Pons (tissue), 1 donor: ENCODE data around the gene RNF212.
"Not testable (repeated sequence)": the region's sequence is repeated elsewhere in the genome, so short reads cannot be mapped to it uniquely, and the experiment has no call there.

Experiments used
- DNase-seq: peaks from one replicate; pipeline ENCODE4 v3.0.0-alpha.2; 2016; ENCODE audit warnings: low spot score

The RNF212 gene

DNA sequence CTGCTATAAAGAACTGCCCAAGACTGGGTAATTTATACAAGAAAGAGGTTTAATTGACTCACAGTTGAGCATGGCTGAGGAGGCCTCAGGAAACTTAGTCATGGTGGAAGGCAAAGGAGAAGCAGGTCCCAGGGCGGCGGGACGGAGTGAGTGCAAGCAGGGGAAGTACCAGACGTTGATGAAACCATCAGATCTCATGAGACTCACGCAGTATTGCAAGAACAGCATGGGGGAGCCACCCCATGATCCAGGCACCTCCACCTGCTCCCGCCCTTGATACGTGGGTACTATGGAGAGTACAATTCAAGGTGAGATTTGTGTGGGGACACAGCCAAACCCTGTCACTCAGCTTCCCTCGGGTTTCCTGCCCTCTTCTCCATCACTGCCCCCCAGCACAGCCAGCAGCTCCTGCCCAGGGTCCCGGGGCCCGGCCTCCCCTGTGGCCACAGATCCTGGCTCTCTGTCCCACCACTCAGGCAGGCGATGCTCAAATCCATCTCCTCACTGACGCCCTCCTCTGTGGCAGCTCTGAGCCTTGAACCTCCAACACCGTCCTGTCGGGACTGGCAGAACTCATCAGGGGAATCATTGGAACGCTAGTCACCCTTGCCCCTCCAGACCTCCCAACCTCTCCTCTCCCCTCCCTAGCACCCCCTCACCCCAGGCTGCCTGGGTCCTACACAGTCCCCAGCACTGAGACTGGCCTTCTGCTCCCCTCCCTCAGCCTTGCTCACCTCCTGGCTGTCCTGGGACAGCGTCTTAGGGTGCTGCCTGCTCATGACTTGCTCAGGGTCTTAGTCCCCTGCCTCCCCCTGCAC, 64.4 kb downstream of the RNF212 start:
- no peak for DNase-seq

- DNase-seq, result no peak
Measured at GRCh38 chr4:1047976-1048772, 65.2 kb downstream of the RNF212 start.

GRCh38 chr4:1047106-1047975, 66.0 kb downstream of the RNF212 start:
- no peak for DNase-seq

- DNase-seq, result not testable (repeated sequence)
Measured at GRCh38 chr4:1046581-1047011, 66.8 kb downstream of the RNF212 start.

GRCh38 chr4:1045595-1046201, 67.7 kb downstream of the RNF212 start:
- no peak for DNase-seq

- DNase-seq, result peak; percentile 54
Measured at GRCh38 chr4:1045193-1045594, 68.2 kb downstream of the RNF212 start.

DNA sequence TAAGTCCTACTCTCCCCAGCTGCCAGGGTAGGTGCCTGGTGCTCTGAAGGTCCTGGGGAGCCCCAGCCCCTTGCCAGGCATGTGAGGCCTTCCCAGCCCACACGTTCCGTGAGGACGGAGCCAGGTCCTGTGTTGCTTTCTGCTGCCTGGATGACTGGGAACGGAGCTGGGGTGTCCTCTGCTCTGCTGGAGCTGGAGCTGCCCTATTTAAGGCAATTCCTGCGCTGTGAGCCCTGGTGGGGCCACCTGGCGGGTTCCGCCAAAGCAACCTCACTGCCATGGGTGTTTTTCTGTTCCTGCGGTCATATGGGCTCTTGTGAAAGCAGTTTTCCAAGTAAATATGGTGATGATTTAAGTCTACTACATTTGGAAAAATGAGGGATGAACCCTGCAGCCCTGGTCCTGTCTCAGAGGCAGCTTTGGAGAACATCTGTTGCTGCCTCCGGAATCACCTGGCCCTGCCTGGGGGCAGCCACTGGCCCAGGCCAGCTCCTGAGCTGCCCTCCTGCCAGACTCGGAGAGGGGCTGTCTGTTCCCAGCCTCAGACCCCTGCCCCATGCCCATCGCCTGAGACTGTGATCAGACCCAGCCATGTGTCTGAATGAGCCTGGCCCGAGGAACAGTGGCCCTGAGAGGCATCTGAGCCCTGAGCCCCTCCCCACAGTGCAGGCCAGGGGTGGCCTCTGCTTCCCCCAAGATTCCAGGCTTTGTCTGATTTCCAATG, 68.7 kb downstream of the RNF212 start:
- DNase-seq, result no peak

DNA sequence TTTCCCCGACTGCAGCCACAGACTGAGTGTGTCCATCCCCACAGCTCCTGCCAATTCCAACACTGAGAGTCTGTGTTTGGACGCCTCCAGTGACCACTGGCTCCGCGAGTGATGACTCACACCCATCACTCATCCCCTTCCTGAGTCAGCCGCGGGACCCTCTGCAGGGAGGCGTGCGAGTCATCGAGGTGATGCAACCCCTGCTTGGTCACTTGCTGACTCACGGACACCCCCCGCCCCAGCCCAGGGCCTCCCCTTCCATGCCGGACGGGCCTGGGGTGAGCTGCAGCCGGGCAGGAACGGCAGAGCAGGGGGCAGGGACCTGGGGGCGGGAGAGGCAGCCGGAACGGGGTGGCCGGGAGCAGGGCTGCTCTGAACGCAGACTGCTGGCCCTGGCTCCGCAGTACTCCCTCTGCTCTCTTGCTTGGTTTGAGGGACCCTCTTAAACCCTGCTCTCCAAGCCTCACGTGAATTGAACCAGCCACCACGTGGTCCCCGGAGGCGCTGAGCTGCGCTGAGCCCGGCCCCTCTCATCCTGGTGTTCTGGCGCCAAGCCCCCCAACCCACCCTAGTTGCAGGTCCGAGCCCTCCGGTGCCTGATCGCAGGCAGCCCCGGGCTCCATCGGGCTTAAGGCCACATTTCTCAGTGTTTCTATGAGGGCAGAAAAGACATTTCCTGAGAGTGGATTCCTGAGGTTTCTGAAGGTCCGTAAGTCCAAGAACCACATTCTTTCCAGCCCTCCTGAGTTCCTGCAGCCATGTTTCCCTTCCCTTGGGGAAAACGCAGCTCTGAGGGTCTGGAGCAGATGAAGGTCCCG, 69.5 kb downstream of the RNF212 start:
- peak; percentile 91 for DNase-seq

GRCh38 chr4:1043162-1043561, 70.2 kb downstream of the RNF212 start:
- DNase-seq, result no peak

DNA sequence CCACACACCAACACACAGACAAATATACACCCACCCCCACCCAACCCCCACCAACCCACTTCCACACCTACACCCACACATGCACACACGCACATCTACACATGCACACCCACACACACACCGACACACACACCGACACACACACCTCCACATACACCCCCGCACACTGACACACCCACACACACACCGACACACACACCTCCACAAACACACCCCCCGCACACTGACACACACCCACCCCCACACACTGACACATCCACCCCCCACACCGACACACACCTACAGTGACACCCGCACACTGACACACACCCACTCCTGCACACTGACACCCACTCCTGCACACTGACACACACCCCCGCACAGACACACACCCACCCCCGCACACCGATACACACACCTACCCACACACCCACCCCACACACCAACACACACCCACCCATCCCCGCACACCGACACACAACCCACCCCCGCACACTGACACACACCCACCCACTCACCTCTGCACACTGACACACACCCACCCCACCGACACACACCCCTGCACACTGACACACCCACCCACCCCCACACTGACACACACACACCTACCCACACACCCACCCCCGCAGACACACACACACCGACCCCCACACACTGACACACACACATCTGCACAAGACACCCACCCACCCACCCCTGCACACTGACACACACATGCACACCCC, 70.9 kb downstream of the RNF212 start:
- DNase-seq, result no peak

DNA sequence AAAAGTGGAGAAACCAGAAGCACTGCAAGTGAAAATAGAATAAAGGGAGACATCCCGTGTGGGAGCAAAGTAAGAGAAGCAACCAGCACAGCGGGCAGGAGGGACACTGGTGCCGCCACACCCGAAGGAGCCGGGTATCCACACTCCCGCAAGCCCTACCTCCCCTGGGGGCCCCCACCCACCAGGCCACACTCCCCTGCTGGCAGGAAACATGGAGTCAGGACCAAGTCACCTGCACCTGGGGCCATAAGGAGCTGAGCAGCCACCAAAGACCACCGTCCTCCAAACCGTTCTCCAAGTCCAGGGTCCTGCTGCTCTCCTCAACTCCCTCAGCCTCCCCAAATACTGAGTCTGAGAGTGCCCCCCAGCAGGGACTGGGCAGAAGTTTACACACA, 71.4 kb downstream of the RNF212 start:
- no peak for DNase-seq

- no peak for DNase-seq
Measured at GRCh38 chr4:1041147-1041935, 72.0 kb downstream of the RNF212 start.

DNA sequence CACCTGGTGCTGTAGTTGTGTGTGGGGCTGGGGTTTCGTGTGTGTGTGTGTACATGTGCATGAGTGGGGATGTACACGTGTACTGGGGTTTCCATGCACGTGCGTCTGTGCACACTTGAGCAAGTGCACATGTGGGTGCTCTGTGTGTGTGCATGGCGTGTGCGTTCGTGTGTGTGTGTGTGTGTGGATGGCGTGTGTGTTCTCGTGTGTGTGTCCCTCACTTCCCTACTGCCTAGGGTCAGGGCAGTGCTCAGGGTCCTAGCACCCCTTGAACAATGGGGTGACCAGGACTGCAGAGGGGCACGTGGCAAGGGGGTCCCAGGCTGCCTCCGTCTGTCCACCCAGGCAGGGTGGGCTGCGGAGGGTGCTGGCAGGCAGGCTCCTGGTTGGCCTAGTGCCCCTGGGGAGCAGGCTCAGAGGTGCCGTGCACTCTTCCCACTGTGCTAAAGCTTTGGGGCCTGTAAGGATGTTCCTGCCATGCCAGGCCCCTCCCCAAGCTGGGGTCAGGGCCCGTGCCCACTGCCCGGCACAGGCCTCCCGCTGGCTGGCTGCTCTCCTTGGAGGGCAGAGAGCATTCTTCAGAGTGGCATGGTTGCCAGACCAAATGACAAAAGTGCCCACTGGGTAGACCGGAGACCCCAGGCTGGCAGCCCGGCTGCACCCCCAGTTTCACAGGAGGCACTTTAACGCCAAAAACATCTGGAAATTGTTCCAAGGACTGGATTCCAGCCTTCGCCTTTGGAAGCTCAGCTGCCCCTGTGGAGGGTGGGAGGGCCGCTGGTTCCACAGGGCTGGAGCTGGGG, 72.8 kb downstream of the RNF212 start:
- no peak for DNase-seq

GRCh38 chr4:1039493-1040343, 73.6 kb downstream of the RNF212 start:
- DNase-seq, result no peak

DNA sequence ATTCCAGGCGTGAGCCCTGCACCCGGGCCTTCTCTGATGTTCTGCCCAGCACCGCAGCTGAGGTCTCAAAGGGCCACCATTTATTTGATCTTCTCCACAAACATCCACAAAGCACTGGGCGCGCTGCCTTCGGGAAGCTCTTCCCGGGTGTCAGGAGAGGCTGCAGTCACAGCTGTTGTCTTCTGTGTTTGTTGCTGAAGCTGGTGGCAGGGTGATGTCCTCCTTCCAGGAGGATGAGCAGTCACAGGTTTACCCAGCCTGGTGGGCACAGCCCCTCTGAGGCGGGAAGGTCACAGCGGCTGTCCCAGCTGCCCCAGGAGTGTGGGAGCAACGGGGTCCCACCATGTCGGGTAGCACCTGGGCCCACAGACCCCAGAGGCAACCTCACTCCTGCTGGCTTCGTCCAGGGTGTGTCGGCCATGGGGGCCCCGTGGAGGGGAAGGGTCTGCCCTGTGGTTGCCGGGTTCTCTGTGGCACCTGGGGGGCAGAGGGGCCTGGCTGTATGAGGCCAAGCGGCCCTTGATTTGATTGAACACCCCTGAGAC, 74.3 kb downstream of the RNF212 start:
- DNase-seq, result no peak

DNA sequence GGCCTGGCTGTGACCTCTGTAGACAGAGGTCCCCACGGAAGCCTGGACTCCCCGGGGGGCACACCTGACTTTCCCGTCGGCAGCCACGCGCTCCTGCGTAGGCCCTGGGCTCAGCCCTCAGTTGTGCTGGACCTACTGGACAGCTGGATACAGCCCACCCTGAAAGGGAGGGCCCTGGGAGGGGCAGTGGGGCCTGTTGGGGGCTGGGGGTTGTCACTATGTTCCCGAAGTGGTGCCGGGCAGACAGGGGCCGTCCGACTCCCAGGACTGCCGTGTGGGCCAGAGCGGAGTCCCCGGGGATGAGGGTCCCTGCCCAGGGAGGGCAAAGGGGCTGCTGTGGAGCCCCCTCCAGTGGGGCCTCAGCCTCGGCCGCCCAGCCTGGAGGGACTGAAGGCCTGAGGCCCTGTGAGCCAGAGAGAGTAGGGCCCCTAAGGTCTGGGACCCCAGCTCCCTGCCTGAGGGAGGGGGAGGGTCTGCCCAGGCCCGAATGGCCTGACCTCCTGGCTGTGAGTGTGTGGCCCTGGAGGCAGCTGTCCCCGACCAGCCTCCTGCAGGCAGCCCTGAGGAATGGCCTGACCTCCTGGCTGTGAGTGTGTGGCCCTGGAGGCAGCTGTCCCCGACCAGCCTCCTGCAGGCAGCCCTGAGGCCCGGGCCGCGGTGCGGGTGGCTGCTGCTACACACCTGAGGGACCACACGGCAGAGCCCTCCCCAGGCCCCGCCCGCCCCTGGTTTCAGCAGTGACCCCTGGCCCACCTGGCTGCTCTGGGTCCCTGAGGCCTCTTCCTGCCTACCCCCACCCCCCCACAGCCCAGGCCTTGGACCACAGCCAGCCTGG, 76.2 kb downstream of the RNF212 start:
- no peak for DNase-seq
